Measurements from ENCODE around the gene ITIH3.

The ITIH3 gene

GRCh38 chr3:52810923-52811322 is 16.3 kb downstream of the ITIH3 start:
- no peaks in the 10 kb centered on the region for H3K79me2 ChIP-seq (ENCODE audit: insufficient read depth, low read depth)
- H3K36me3 ChIP-seq (ENCODE audit: insufficient read depth), result no peaks in the 10 kb centered on the region
- no peak overlapping the region for H3K9ac ChIP-seq
- H4K20me1 ChIP-seq (ENCODE audit: insufficient read depth), result no peaks in the 10 kb centered on the region
- H3K27me3 ChIP-seq (ENCODE audit: insufficient read depth, low read depth), result no peaks in the 10 kb centered on the region
- no peak for TF ChIP-seq CTCF (conservative IDR thresholded peaks at IDR 0.05; ENCODE audit: low read depth, low read length)
- no peak overlapping the region for H2AFZ ChIP-seq (ENCODE audit: low read depth)
- H3K4me1 ChIP-seq (ENCODE audit: low read depth, poor library complexity, severe bottlenecking), result no peaks in the 10 kb centered on the region
- no peak overlapping the region for H3K27ac ChIP-seq
- no peak overlapping the region for H3K4me3 ChIP-seq (IDR thresholded peaks at IDR 0.05; ENCODE audit: insufficient read depth, low read depth, low read length)
- no peak overlapping the region for H3K4me2 ChIP-seq

DNA sequence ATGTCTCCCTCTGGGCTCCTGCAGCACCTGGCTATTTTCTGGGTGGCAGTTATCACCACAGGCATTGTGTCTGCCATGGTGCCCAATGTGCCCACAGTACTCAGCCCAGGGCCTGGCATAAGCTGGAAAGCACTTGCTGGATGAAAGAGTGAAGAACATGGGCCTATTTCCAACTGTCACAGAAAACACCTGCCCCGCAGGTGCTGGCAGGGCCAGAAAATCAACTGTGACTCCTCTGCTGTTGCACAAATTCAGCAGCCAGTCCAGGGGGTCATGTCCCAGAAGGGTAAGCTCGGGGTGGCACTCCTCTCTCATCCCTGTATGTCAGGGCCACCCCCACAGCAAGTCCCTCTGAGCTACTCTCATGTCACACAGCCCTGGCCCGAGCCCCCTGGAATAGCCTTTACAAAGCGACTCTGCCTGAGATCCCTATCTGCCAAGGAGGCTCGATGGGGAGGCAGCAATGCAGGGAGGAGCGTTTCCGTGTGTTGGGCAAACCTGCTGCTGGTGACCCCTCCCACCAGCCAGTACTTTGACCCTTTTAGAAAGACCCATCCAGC is 16.9 kb downstream of the ITIH3 start:
- Histone ChIP-seq H3K27ac (no peak overlapping the region), H3K9ac (no peak overlapping the region)
- no peak for TF ChIP-seq CTCF (conservative IDR thresholded peaks at IDR 0.05; ENCODE audit: low read depth, low read length)

GRCh38 chr3:52813810-52814209 is 19.2 kb downstream of the ITIH3 start:
- H3K4me1 ChIP-seq (ENCODE audit: low read depth, poor library complexity, severe bottlenecking), result no peaks in the 10 kb centered on the region
- no peaks in the 10 kb centered on the region for H3K36me3 ChIP-seq (ENCODE audit: insufficient read depth)
- H3K27ac ChIP-seq, result no peak overlapping the region
- H2AFZ ChIP-seq (ENCODE audit: low read depth), result no peak overlapping the region
- no peaks in the 10 kb centered on the region for H3K27me3 ChIP-seq (ENCODE audit: insufficient read depth, low read depth)
- H3K9ac ChIP-seq, result no peak overlapping the region
- no peak for TF ChIP-seq CTCF (conservative IDR thresholded peaks at IDR 0.05; ENCODE audit: low read depth, low read length)
- no peaks in the 10 kb centered on the region for H4K20me1 ChIP-seq (ENCODE audit: insufficient read depth)
- H3K4me2 ChIP-seq, result no peak overlapping the region
- H3K4me3 ChIP-seq (IDR thresholded peaks at IDR 0.05; ENCODE audit: insufficient read depth, low read depth, low read length), result no peak overlapping the region
- no peaks in the 10 kb centered on the region for H3K79me2 ChIP-seq (ENCODE audit: insufficient read depth, low read depth)

More for the DNA sequence above, 16.9 kb downstream of the ITIH3 start:
- Histone ChIP-seq H3K4me1 (ENCODE audit: low read depth, poor library complexity, severe bottlenecking) (no peaks in the 10 kb centered on the region), H4K20me1 (ENCODE audit: insufficient read depth) (no peaks in the 10 kb centered on the region), H3K27me3 (ENCODE audit: insufficient read depth, low read depth) (no peaks in the 10 kb centered on the region), H3K36me3 (ENCODE audit: insufficient read depth) (no peaks in the 10 kb centered on the region), H2AFZ (ENCODE audit: low read depth) (no peak overlapping the region), H3K4me3 (IDR thresholded peaks at IDR 0.05; ENCODE audit: insufficient read depth, low read depth, low read length) (no peak overlapping the region), H3K79me2 (ENCODE audit: insufficient read depth, low read depth) (no peaks in the 10 kb centered on the region), H3K4me2 (no peak overlapping the region)

DNA sequence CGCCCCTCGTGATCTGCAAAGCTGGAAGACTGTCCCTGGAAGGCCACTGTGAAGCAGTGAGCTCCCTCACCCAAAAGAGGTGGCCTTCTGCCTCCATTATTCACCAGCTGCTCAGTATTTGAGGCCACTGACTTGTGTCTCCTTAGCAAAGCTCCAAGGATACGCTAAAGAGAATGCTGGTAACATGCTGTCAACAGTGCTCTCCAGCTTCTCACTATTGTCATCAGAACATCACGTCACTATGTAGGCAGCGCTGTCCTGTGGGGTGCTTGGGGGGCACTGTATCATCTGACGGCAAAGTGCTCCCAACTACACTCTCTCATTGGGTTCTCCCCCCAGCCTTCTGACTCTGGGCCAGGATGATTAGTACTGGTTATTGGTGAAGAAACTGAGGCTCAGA is 21.6 kb downstream of the ITIH3 start:
- Histone ChIP-seq H3K36me3 (ENCODE audit: insufficient read depth) (no peaks in the 10 kb centered on the region), H3K27ac (no peak overlapping the region), H2AFZ (ENCODE audit: low read depth) (no peak overlapping the region), H3K4me2 (no peak overlapping the region), H3K4me3 (IDR thresholded peaks at IDR 0.05; ENCODE audit: insufficient read depth, low read depth, low read length) (no peak overlapping the region), H4K20me1 (ENCODE audit: insufficient read depth) (no peaks in the 10 kb centered on the region), H3K27me3 (ENCODE audit: insufficient read depth, low read depth) (no peaks in the 10 kb centered on the region), H3K4me1 (ENCODE audit: low read depth, poor library complexity, severe bottlenecking) (no peaks in the 10 kb centered on the region), H3K79me2 (ENCODE audit: insufficient read depth, low read depth) (no peaks in the 10 kb centered on the region), H3K9ac (no peak overlapping the region)
- TF ChIP-seq CTCF (conservative IDR thresholded peaks at IDR 0.05; ENCODE audit: low read depth, low read length), result no peak
